ENCODE results near the gene ANKRD24. TPM values are rescaled to one million over a fixed set of nuclear protein-coding genes. Genes with fewer than 3 reads are reported as not detected.
"Not testable (repeated sequence)": the region's sequence is repeated elsewhere in the genome, so short reads cannot be mapped to it uniquely, and the experiment has no call there.

ANKRD24 gene
- total and polyA plus RNA-seq, 4 donors = 0.28 to 2.5 (median 1.4) TPM

DNA sequence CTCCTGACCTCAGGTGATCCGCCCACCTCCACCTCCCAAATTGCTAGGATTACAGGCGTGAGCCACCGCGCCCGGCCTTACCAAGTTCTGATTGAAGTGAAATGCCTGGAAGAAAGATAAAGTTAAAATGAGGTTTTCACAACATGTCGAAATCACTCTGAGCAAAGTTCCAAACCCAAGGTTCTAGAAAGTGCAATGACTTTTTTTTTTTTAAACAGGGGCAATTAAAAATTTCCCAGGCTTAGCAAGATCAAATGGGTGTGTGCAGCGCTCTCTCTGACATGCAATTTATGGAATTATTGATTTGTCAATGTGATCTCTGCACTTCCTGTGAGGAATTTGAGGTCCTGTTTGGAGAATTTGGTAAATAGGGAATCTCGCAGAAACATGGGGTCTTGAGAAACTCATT lies 45.8 kb upstream of the ANKRD24 start (continued):
- TF ChIP-seq JUND (IDR thresholded peaks at IDR 0.05) (no peak), GABPA (IDR thresholded peaks at IDR 0.05 in 1 of 2, conservative IDR thresholded peaks at IDR 0.05 in 1 of 2) (no peak), HNF4G (IDR thresholded peaks at IDR 0.05) (peak; percentile 31)
- TF ChIP-seq, protein P1, sequence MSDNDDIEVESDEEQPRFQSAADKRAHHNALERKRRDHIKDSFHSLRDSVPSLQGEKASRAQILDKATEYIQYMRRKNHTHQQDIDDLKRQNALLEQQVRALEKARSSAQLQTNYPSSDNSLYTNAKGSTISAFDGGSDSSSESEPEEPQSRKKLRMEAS (IDR thresholded peaks at IDR 0.05) = peak; percentile 49

DNA sequence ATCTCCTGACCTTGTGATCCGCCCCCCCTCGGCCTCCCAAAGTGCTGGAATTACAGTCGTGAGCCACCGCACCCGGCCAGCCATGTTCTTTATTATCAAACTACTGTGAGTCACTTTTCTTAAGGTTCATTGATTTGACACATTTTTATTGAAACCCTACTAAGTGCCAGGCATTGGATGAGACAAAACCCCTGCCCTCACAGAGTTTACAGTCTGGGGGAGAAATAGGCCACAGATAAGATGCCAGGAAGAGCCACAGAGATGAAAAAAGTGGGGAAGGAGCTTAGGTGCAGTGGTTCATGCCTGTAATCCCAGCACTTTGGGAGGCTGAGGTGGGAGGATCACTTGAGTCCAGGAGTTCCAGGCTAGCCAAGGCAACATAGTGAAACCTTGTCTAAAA lies 44.0 kb upstream of the ANKRD24 start:
- no peaks in the 10 kb centered on the region for H3K27me3 ChIP-seq (ENCODE audit: control insufficient read depth in 4 of 4, insufficient read depth in 4 of 4, low read length in 3 of 4)
- H3K4me1 ChIP-seq (ENCODE audit: control insufficient read depth in 4 of 4, insufficient read depth in 4 of 4, low read length in 3 of 4) = peaks cover 0 to 12% (median 9%) of the 10 kb centered on the region in 4 donors
- no peaks in the 10 kb centered on the region for H3K36me3 ChIP-seq (ENCODE audit: control insufficient read depth in 4 of 4, insufficient read depth in 3 of 4, low read depth in 1 of 4, low read length in 3 of 4)
- DNase-seq (ENCODE audit: low spot score) = no peak
- H3K4me3 ChIP-seq (ENCODE audit: low read depth in 1 of 3, low read length in 3 of 3) = no peak overlapping the region
- 87% methylated on average over 5 of the region's 5 CpGs for WGBS
- no peak overlapping the region for H3K27ac ChIP-seq (ENCODE audit: low read depth in 1 of 2, low read length in 2 of 2)
- H3K9ac ChIP-seq (ENCODE audit: low read depth in 1 of 2, low read length in 2 of 2) = no peak overlapping the region
- TF ChIP-seq TAF1 (conservative IDR thresholded peaks at IDR 0.05) (no peak), GABPA (IDR thresholded peaks at IDR 0.05 in 1 of 2, conservative IDR thresholded peaks at IDR 0.05 in 1 of 2) (no peak)
- no peaks in the 10 kb centered on the region for H3K9me3 ChIP-seq (ENCODE audit: control insufficient read depth in 4 of 4, low read length in 3 of 4)

DNA sequence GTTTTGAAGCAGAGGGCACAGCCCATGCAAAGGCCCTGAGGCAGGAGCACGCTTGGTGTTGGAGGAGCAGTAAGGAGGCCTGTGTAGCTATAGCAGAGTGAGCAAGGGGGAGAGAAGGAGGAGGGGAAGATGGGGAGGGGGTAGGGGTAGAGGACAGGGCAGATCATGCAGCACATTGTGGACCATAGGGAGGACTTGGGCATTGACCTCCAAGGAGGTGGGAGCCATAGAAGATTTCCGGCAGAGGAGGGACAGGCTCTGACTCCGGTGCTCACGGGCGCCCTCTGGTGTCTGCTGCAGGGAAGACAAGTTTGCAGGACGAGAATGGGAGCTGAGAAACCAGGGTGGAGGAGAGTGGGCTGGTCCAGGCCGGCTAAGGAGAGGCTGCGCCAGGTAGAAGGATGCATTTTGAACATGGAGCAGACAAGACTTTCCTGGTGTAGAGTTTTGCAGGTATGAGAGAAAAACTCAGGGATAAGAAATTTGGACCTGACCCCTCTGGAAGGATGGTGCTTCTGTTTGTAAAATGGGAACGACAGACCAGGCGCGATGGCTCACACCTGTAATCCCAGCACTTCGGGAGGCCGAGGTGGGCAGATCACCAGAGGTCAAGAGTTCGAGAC lies 42.8 kb upstream of the ANKRD24 start:
- Histone ChIP-seq H3K9ac (ENCODE audit: low read depth in 1 of 2, low read length in 2 of 2) (no peak overlapping the region), H3K4me1 (ENCODE audit: control insufficient read depth in 4 of 4, insufficient read depth in 4 of 4, low read length in 3 of 4) (peaks cover 0 to 10% (median 9%) of the 10 kb centered on the region in 4 donors), H3K27me3 (ENCODE audit: control insufficient read depth in 4 of 4, insufficient read depth in 4 of 4, low read length in 3 of 4) (no peaks in the 10 kb centered on the region), H3K36me3 (ENCODE audit: control insufficient read depth in 4 of 4, insufficient read depth in 3 of 4, low read depth in 1 of 4, low read length in 3 of 4) (no peaks in the 10 kb centered on the region), H3K9me3 (ENCODE audit: control insufficient read depth in 4 of 4, low read length in 3 of 4) (no peaks in the 10 kb centered on the region), H3K27ac (ENCODE audit: low read depth in 1 of 2, low read length in 2 of 2) (no peak overlapping the region), H3K4me3 (ENCODE audit: low read depth in 1 of 3, low read length in 3 of 3) (no peak overlapping the region)
- WGBS = 27% methylated on average over 14 of the region's 14 CpGs
- TF ChIP-seq, protein P2, sequence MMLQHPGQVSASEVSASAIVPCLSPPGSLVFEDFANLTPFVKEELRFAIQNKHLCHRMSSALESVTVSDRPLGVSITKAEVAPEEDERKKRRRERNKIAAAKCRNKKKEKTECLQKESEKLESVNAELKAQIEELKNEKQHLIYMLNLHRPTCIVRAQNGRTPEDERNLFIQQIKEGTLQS (IDR thresholded peaks at IDR 0.05) = no peak
- TF ChIP-seq RAD21 (IDR thresholded peaks at IDR 0.05) = peak; percentile 62 to 81
- TF ChIP-seq RXRA (IDR thresholded peaks at IDR 0.05) = peak in 1 of 2 donors; percentile 16
- TF ChIP-seq FOXA2 (IDR thresholded peaks at IDR 0.05) = no peak
- TF ChIP-seq HNF4G (IDR thresholded peaks at IDR 0.05) = no peak
- TF ChIP-seq YY1 (IDR thresholded peaks at IDR 0.05) = no peak
- no peak for TF ChIP-seq GABPA (IDR thresholded peaks at IDR 0.05 in 1 of 2, conservative IDR thresholded peaks at IDR 0.05 in 1 of 2)
- TF ChIP-seq, protein P3, sequence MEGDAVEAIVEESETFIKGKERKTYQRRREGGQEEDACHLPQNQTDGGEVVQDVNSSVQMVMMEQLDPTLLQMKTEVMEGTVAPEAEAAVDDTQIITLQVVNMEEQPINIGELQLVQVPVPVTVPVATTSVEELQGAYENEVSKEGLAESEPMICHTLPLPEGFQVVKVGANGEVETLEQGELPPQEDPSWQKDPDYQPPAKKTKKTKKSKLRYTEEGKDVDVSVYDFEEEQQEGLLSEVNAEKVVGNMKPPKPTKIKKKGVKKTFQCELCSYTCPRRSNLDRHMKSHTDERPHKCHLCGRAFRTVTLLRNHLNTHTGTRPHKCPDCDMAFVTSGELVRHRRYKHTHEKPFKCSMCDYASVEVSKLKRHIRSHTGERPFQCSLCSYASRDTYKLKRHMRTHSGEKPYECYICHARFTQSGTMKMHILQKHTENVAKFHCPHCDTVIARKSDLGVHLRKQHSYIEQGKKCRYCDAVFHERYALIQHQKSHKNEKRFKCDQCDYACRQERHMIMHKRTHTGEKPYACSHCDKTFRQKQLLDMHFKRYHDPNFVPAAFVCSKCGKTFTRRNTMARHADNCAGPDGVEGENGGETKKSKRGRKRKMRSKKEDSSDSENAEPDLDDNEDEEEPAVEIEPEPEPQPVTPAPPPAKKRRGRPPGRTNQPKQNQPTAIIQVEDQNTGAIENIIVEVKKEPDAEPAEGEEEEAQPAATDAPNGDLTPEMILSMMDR (IDR thresholded peaks at IDR 0.05; ENCODE audit: low read depth, low read length, missing input control) = peak; percentile 82
- DNase-seq (ENCODE audit: low spot score) = peak; percentile 96

DNA sequence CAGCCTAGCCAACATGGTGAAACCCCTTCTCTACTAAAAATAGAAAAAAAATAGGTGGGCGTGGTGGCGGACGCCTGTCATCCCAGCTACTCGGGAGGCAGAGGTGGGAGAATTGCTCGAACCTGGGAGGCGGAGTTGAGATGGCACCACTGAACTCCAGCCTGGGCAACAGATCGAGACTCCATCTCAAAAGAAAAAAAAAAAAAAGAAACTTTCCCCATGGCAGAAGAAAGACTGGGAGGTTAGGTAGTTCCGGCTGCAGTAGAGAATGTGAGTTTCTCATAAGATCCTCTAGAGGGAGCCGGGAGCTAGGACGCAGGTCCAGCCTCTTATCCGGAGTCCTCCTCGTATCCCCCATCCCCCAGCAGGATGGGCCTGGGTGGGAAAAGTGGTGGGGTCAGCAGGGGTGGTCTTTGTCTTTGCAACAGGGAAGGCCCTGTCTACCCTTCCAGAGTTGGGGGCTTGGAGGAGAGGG lies 42.2 kb upstream of the ANKRD24 start:
- H3K4me3 ChIP-seq (ENCODE audit: low read depth in 1 of 3, low read length in 3 of 3) = no peak overlapping the region
- H3K27ac ChIP-seq (ENCODE audit: low read depth in 1 of 2, low read length in 2 of 2) = no peak overlapping the region
- peak; percentile 77 to 81 for TF ChIP-seq RAD21 (IDR thresholded peaks at IDR 0.05)
- TF ChIP-seq HNF4A (conservative IDR thresholded peaks at IDR 0.05) = peak in 1 of 2 donors; percentile 22
- TF ChIP-seq FOXA2 (IDR thresholded peaks at IDR 0.05) = no peak
- TF ChIP-seq EGR1 (IDR thresholded peaks at IDR 0.05; ENCODE audit: low read depth in 2 of 2) = no peak
- TF ChIP-seq, protein P3 (IDR thresholded peaks at IDR 0.05; ENCODE audit: low read depth, low read length, missing input control) = peak; percentile 53
- no peak for TF ChIP-seq GABPA (IDR thresholded peaks at IDR 0.05 in 1 of 2, conservative IDR thresholded peaks at IDR 0.05 in 1 of 2)
- no peaks in the 10 kb centered on the region for H3K9me3 ChIP-seq (ENCODE audit: control insufficient read depth in 4 of 4, low read length in 3 of 4)
- WGBS = 22% methylated on average over 12 of the region's 12 CpGs
- no peaks in the 10 kb centered on the region for H3K27me3 ChIP-seq (ENCODE audit: control insufficient read depth in 4 of 4, insufficient read depth in 4 of 4, low read length in 3 of 4)
- no peak for DNase-seq (ENCODE audit: low spot score)
- peaks cover 0 to 10% (median 9%) of the 10 kb centered on the region in 4 donors for H3K4me1 ChIP-seq (ENCODE audit: control insufficient read depth in 4 of 4, insufficient read depth in 4 of 4, low read length in 3 of 4)
- no peaks in the 10 kb centered on the region for H3K36me3 ChIP-seq (ENCODE audit: control insufficient read depth in 4 of 4, insufficient read depth in 3 of 4, low read depth in 1 of 4, low read length in 3 of 4)
- H3K9ac ChIP-seq (ENCODE audit: low read depth in 1 of 2, low read length in 2 of 2) = no peak overlapping the region

DNA sequence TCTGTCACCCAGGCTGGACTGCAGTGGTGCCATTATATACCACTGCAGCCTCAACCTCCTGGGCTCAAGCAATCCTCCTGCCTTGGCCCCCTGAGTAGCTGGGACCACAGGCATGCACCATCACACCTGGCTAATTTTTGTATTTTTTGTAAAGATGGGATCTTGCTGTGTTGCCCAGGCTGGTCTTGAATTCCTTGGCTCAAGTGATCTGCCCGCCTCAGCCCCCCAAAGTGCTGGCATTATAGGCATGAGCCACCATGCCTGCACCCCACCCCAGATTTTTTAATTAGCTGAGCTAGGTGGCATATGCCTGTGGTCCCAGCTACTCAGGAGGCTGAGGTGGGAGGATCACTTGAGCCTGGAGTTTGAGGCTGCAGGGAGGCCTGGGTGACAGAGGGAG lies 39.6 kb upstream of the ANKRD24 start:
- H3K9me3 ChIP-seq (ENCODE audit: control insufficient read depth in 4 of 4, low read length in 3 of 4); H3K27me3 ChIP-seq (ENCODE audit: control insufficient read depth in 4 of 4, insufficient read depth in 4 of 4, low read length in 3 of 4); H3K27ac ChIP-seq (ENCODE audit: low read depth in 1 of 2, low read length in 2 of 2); H3K9ac ChIP-seq (ENCODE audit: low read depth in 1 of 2, low read length in 2 of 2); H3K36me3 ChIP-seq (ENCODE audit: control insufficient read depth in 4 of 4, insufficient read depth in 3 of 4, low read depth in 1 of 4, low read length in 3 of 4); DNase-seq (ENCODE audit: low spot score); H3K4me3 ChIP-seq (ENCODE audit: low read depth in 1 of 3, low read length in 3 of 3): not testable (repeated sequence)
- peaks cover 2 to 12% (median 9%) of the 10 kb centered on the region in 4 donors for H3K4me1 ChIP-seq (ENCODE audit: control insufficient read depth in 4 of 4, insufficient read depth in 4 of 4, low read length in 3 of 4)
- WGBS = 98% methylated on average over 1 of the region's 1 CpG

Measured in liver (tissue), 9 donors.